ENCODE data around the gene REEP6. TPM values are rescaled to one million over a fixed set of nuclear protein-coding genes. Genes with fewer than 3 reads are reported as not detected.

REEP6 gene
- total and polyA plus RNA-seq, 10 donors, result 0.65 to 2.6 (median 1.6) TPM; not detected in 1

DNA sequence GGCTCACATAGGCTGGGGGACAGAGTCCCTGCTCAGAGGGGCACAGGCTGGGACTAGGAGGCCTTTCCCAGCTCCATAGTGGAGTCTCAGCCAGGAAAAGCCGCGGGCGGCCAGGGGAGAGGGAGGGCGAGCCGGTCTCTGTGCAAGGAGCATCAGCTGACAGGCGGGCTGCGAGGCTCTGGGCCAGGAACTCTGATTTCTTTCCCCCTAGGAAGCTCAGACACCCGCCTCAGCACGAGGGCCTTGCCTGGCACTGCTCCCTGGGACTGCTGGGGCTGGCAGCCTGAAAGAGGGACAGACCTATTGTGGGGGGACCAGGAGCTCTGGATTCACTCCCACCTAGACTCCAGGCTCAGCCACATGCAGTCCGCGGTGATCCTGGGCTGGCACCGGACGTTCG is 30.7 kb downstream of the REEP6 start:
- peaks cover 0 to 98% (median 59%) of the 10 kb centered on the region in 7 donors for H3K27me3 ChIP-seq (replicated peaks in 1 of 7)
- 63 to 88% (median 73%) methylated on average over 5 to 14 of the region's 14 CpGs for WGBS, 5 donors
- no peak overlapping the region for H3K27ac ChIP-seq
- no peak for DNase-seq
- H3K36me3 ChIP-seq, result no peaks in the 10 kb centered on the region
- H3K9me3 ChIP-seq, result peaks cover 0 to under 1% (median 0%) of the 10 kb centered on the region in 8 donors
- H3K4me1 ChIP-seq, result peaks cover 0 to 11% (median 3%) of the 10 kb centered on the region in 6 donors
- TF ChIP-seq POLR2AphosphoS5 (IDR thresholded peaks at IDR 0.05), result no peak
- TF ChIP-seq, protein P1, sequence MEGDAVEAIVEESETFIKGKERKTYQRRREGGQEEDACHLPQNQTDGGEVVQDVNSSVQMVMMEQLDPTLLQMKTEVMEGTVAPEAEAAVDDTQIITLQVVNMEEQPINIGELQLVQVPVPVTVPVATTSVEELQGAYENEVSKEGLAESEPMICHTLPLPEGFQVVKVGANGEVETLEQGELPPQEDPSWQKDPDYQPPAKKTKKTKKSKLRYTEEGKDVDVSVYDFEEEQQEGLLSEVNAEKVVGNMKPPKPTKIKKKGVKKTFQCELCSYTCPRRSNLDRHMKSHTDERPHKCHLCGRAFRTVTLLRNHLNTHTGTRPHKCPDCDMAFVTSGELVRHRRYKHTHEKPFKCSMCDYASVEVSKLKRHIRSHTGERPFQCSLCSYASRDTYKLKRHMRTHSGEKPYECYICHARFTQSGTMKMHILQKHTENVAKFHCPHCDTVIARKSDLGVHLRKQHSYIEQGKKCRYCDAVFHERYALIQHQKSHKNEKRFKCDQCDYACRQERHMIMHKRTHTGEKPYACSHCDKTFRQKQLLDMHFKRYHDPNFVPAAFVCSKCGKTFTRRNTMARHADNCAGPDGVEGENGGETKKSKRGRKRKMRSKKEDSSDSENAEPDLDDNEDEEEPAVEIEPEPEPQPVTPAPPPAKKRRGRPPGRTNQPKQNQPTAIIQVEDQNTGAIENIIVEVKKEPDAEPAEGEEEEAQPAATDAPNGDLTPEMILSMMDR (IDR thresholded peaks at IDR 0.05 in 8 of 11, conservative IDR thresholded peaks at IDR 0.05 in 3 of 11), result no peak
- TF ChIP-seq POLR2A (IDR thresholded peaks at IDR 0.05), result no peak
- intact Hi-C loops (cut with DNase I; ENCODE audit: low total_unique reads), result no loop called here
- no peak overlapping the region for H3K4me3 ChIP-seq

DNA sequence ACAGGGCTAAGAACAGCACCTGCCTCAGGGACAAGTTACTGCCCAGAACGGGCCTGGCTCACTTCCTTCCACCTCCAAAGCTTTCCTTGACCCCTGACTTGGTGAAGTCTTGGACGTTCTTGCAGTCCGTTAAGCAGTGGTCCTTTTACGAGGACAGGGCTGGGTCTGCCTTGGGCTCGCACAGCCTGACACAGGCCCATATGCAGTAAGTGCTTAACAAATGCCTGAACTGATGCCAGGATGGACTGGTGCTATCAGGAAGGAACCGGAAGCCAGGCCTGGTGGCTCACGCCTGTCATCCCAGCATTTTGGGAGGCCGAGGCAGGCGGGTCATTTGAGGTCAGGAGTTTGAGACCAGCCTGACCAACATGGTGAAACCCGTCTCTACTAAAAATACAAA is 31.1 kb downstream of the REEP6 start:
- peaks cover 0 to 98% (median 59%) of the 10 kb centered on the region in 7 donors for H3K27me3 ChIP-seq (replicated peaks in 1 of 7)

DNA sequence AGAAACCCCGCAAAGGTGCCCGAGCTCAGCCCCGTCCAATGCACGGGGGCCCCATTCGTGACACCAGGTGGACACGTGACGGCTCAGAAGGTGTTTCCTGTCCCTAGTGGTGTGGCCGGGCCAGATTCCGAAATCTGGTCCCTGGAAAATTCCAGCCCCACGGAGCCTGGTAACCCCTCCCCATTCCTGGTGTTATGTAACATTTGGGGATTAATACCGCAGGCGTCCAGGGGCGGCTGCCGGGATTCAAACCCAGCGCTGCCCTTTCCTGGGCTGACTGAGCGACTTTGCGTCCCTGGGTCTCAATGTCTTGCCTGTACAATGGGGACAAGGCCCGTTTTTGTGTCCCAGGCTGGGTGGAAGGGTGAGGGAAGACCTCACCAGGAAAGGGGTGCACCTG is 31.9 kb downstream of the REEP6 start:
- no peak overlapping the region for H3K27ac ChIP-seq
- H3K4me3 ChIP-seq, result no peak overlapping the region
- TF ChIP-seq, protein P1 (IDR thresholded peaks at IDR 0.05 in 8 of 11, conservative IDR thresholded peaks at IDR 0.05 in 3 of 11), result no peak
- TF ChIP-seq POLR2A (IDR thresholded peaks at IDR 0.05), result no peak
- TF ChIP-seq POLR2AphosphoS5 (IDR thresholded peaks at IDR 0.05), result no peak
- no peaks in the 10 kb centered on the region for H3K36me3 ChIP-seq
- H3K4me1 ChIP-seq, result peaks cover 0 to 11% (median 3%) of the 10 kb centered on the region in 6 donors
- 71 to 74% (median 72%) methylated on average over 12 to 18 of the region's 18 CpGs for WGBS, 5 donors
- intact Hi-C loops (cut with DNase I; ENCODE audit: low total_unique reads), result no loop called here
- H3K27me3 ChIP-seq (replicated peaks in 1 of 7), result peaks cover 0 to 98% (median 64%) of the 10 kb centered on the region in 7 donors
- DNase-seq, result no peak
- H3K9me3 ChIP-seq, result no peaks in the 10 kb centered on the region

More for the DNA sequence above, 31.1 kb downstream of the REEP6 start:
- no peak for DNase-seq
- Histone ChIP-seq H3K36me3 (no peaks in the 10 kb centered on the region), H3K27ac (no peak overlapping the region), H3K4me3 (no peak overlapping the region), H3K4me1 (peaks cover 0 to 11% (median 3%) of the 10 kb centered on the region in 6 donors), H3K9me3 (no peaks in the 10 kb centered on the region)
- no peak for TF ChIP-seq POLR2AphosphoS5 (IDR thresholded peaks at IDR 0.05)
- TF ChIP-seq POLR2A (IDR thresholded peaks at IDR 0.05), result no peak
- TF ChIP-seq, protein P1 (IDR thresholded peaks at IDR 0.05 in 8 of 11, conservative IDR thresholded peaks at IDR 0.05 in 3 of 11), result no peak
- intact Hi-C loops (cut with DNase I; ENCODE audit: low total_unique reads), result no loop called here
- 50 to 72% (median 68%) methylated on average over 10 of the region's 10 CpGs for WGBS, 5 donors

DNA sequence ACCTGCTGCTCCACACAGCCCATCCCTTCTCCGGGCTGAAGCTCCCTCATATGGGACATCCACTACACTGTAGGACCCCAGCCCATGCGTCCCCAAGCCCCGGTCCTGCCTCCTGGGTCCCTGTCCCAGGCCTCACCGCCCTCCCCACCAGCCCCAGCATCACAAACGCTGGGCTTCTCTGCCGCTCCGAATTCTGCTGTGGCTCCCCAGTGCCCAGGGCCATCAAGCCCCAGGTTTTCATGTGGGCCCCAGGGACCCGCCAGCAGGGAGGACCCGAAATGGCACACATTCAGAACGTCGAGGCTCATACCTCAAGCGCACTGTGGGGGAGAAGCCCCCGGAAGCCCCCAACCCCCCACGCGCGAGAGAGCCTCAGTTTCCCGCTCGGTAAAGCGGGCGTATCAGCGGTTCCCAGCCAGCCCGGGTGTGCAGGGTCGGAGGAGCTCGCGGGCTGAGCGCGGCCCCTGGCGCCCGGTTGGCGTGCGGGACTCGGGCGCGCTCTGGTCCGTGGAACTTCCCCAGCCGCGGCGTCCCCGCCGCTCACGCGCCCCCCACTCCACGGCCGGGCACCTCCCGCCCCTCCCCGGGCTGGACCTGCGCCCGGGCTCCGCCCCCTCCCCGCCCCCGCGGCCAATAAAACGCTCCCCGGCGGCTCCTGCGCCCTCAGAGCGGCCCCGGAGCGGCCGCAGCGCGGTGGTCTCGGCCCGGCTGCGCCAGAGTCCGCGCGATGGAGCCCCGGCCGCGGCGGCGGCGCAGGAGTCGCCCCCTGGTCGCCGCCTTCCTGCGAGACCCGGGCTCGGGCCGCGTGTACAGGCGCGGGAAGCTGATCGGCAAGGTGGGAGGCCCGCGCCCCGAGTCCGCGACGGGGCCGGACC is 32.7 kb downstream of the REEP6 start, which contains the start of gene PLK5:
Gene PLK5, plus strand, starts transcription at position 666 of the 875 bp plus-strand sequence. CDS start 2,920 bp downstream, outside the sequence.
- intact Hi-C loops (cut with DNase I; ENCODE audit: low total_unique reads), result no loop called here
- no peak for DNase-seq
- TF ChIP-seq POLR2AphosphoS5 (IDR thresholded peaks at IDR 0.05) (no peak), POLR2A (IDR thresholded peaks at IDR 0.05) (no peak)
- TF ChIP-seq, protein P1 (IDR thresholded peaks at IDR 0.05 in 8 of 11, conservative IDR thresholded peaks at IDR 0.05 in 3 of 11), result no peak

More for the DNA sequence above, 32.7 kb downstream of the REEP6 start, which contains the start of gene PLK5:
- no peaks in the 10 kb centered on the region for H3K9me3 ChIP-seq
- H3K4me1 ChIP-seq, result peaks cover 0 to 11% (median 3%) of the 10 kb centered on the region in 6 donors
- WGBS, 5 donors, result 11 to 41% (median 13%) methylated on average over 19 to 92 of the region's 92 CpGs
- H3K27ac ChIP-seq, result no peak within 1 kb of the TSS
- peaks cover 0 to 97% (median 65%) of the 10 kb centered on the region in 7 donors for H3K27me3 ChIP-seq (replicated peaks in 1 of 7)
- peak within 1 kb of the TSS in 2 of 8 donors; percentile 6 to 48 for H3K4me3 ChIP-seq
- H3K36me3 ChIP-seq, result no peaks in the 10 kb centered on the region
